Nucleus accumbens (tissue), 56 donors: Measurements from ENCODE around the gene ISG20.

Experiments
- DNase-seq, 56 donors: peaks; one replicate each; lab custom pipeline; 2025; lab: John Stamatoyannopoulos, UW

ISG20 gene

DNA sequence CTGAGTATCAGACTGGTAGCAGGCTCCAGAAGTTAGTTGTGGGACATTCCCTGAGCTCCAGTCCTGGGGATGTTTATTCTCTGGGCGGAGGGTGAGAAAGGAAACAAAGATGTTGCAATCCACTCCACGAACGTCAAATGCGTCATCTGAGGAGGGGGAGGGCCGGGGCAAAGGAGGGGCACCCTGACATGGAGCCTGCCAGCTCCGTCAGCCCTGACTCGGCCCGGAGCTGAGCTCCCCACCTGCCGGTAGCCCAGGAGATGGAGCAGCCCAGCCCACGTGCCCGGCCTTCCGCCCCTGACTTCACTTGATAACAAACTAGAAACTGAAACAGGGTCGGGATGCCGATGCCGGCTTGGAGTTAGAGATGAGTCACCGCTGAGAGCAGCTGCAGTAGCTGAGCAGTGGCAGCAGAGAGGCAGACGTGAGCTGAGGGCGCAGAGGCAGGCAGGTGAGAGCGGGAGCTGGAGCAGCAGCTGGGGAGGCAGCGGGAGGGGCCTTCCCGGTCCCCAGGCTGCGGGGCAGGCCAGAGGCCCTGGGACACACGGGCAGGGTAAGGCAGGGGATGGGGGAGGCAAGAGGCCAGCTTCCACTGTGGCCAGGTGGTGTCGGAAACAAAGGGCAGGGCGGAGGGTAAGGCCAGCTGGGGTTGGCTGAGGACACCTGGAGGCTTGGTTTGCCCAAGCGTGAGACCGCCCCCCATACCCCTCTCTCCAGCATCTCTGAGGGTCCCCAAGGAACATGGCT lies at the start of gene ISG20:
TSS of gene ISG20 (plus strand) at position 391 of the 747 bp plus-strand sequence. CDS start at position 742, 351 bp downstream.
- DNase-seq: peak in 55 of 56 donors; percentile 29 to 94 (median 64)

- DNase-seq: no peak
These were observed 48.1 kb upstream of the ISG20 start for GRCh38 chr15:88590759-88591158.

- DNase-seq: no peak
These were observed 47.4 kb upstream of the ISG20 start for GRCh38 chr15:88591384-88591783.

- DNase-seq: no peak
These were observed 34.9 kb upstream of the ISG20 start for GRCh38 chr15:88603885-88604284.

- DNase-seq: peak in 29 of 56 donors; percentile 14 to 77 (median 42)
These were observed 34.2 kb upstream of the ISG20 start for GRCh38 chr15:88604381-88605188.

- DNase-seq: peak in 16 of 56 donors; percentile 10 to 58 (median 29)
These were observed 33.4 kb upstream of the ISG20 start for GRCh38 chr15:88605189-88606069.

DNA sequence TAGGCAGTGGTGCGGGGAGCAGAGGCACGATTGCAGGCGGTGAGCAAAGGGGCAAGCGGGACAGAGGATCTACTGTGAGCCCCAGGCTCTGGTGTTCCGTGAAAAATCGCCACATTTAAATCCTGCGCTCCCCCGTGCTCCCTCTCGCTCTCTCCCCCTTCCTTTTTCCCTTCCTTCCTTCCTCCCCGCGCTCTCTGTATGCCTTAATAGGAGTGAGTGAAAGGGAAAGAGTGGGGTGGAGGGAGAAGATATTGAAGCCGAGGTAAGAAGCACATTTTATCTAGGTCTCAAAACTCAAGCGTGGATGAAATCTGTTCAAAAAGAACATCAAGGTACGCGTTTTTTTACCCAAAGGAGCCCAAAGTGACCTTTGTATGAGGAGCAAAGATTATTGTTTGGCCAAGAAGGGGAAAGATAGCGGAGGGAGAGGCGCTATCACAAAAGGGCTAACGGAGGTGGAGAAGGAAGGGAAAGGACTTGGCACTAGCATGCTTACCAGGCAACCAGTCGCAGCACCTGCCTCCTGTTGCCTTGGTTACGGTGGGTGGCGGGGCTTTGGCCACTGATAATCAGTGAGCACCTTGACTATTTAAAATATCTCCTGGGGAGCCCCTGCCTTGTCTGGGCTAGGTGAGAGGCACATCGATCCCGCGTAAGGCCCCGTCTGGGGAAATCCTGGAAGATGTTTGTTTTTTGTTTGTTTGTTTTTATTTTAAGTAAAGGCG lies 32.6 kb upstream of the ISG20 start:
- no peak for DNase-seq

- DNase-seq: no peak
These were observed 30.9 kb upstream of the ISG20 start for GRCh38 chr15:88607951-88608350.

- DNase-seq: no peak
These were observed 30.1 kb upstream of the ISG20 start for GRCh38 chr15:88608607-88609181.

DNA sequence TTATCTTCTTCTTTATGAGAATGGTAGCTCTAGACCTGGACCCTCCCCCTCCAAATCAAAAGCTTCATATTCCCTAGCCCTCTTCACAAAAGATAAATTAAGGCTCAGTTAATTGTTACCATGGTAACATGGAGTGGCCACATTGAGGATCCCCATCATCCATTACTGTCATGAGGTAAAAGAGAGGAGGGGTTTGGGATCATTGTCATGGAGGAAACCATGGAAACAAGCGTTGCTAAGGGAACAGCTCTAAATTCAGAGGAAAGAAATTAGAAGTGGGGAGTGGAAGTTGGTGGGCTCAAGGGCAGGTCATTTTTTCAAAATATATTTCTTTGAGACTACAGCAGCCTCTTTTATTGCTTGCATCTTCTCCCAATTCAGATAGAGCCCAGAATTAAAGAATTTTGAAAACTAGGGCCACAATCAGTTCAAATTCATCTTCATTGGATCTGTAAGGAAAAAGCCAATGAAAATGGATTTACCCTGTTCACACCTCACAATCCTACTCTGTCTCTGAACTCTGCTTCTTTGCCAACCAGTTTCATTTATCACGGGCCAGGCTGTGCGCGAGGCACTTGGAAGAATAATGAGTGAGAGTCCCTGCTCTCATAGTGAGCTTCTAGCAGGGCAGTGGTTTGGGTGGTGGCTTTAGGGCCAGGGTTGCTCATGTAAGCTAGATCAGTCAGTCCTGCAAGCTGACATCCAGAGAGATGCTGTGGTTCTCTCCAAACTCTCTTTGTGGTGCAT lies 29.3 kb upstream of the ISG20 start:
- peak in 2 of 56 donors; percentile 15 to 17 for DNase-seq

DNA sequence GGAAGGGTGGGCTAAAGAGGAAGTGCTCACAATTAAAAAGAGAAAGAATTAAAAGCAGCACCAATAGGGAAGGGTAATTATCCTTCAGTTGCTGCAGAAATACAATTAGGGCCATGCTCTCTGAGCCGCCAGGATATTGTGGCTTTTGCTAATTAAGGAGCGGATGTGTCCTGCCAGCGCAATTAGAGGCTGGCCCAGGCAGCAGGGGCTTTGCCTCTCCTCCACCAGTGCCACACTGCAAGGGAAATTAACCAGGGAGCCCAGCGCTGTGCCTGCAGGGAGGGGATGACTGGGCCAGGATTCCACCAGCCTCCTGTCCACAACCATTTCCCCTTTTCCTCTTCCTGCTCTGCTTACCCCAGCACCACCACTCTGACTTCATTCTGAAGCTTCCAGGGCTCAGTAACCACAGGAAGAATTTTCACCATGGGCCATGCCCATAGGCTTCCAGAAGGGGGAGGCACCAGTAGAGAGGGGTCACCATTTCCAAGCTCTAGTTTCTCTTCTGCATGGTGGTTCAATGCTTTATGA lies 28.1 kb upstream of the ISG20 start:
- DNase-seq: peak in 4 of 56 donors; percentile 20 to 36 (median 22)

DNA sequence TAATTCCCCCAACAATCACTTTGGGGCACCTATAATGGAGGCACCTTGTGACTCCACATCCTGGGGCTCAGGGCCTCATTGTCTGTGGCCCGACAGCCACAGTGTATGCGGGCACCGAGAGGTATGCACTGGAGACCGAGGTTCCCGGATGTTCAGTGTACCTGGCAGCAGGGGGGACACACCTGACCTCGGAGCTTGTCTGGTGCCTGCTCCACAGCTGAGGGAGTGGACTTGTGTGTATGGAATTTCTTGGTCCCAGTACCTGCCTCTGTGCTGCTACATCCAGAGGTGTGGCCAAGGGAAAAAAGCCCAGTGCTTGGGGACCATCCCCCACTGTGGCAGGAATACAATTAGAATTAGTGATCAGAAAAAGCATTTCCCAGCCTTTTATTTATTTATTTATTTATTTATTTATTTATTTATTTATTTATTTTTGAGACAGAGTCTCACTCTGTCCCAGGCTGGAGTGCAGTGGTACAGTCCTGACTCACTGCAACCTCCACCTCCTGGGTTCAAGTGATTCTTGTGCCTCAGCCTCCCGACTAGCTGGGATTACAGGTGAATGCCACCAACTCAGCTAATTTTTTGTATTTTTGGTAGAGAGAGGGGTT lies 26.5 kb upstream of the ISG20 start:
- DNase-seq: no peak

DNA sequence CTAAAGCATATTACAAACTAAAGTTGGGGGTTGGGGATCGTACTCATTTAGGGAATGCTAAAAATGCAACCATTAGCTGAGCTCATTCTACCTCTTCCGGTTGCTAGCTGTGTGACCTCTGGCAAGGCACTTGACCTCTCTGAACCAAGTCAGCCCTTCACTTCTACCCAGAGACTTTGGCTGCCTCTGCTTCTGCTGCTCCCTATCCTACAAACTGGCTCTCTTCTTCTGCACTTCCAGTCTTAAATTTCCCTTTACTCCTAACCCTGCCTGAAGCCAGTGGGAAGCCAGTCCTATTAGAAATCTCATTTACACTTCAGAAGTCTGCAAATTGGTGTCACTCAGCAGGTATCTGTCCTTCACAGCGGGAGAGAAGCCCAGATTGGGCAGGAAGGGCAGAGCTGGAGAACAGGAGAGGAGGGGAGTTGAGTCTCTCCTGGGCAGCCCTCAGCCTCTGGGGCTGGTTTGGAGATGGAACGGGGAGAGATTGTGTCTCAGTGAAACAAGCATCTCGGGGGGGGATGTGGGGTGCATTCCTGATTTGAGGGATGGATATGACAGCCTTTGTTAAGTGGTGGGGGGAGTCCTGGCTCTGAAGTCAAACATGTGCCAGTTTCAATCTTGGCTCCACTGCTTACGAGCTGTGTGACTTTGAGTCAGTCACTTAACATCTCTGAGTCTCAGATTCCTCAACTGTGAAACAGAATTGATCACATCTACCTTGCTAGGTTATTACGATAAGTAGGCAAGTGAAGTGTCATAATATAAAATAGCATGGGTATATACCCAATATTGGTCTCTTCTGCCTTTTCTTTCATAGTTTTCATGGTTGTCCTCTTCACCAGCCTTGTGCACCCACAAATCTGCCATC lies 25.5 kb upstream of the ISG20 start:
- no peak for DNase-seq

DNA sequence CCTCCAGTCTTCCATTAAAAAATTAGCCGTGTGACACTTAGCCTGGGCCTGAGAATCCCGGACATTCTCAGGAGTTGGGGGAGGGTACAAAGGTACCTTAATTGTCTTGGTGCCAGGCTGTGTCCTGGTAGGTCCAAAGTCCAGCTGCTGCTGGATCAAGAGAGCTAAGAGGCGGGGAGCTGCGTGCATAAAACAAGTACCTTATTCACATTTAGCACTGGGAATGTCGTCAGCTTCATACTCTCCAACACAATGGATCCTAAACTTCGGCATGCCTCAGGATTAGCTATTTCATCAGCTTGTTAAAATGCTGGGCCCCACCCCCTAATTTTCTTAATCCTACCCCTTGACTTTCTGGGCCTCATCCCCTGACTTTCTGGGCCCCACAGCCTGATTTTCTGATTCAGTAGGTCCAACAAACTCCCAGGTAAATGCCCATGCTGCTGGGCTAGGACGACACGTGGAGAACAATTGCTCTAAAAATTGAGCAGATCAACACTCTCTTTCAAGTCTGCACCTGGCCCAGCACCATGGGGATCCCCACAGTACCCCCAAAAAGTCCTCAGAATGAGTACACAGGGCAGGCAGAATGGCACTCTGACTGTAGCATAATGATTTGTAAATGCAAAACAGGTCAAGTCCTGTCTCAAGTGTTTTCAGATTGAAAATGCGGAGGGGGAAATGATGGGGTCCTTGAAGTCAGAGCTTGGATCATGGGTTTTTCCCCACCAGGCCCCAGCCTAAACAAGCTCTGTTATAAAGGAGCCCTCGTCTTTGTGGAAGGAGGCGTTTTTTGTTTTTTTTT lies 23.3 kb upstream of the ISG20 start:
- no peak for DNase-seq

GRCh38 chr15:88616240-88616639 lies 22.6 kb upstream of the ISG20 start:
- DNase-seq: no peak

GRCh38 chr15:88617031-88617722 lies 21.6 kb upstream of the ISG20 start:
- no peak for DNase-seq
